LNCaP clone FGC (cell line): ENCODE measurements around the gene C6orf89.

Experiments used
- DNase-seq: peaks from one replicate; pipeline ENCODE4 v3.0.0-alpha.2; 2011; ENCODE audit warnings: low read depth
- H3K4me3 ChIP-seq: 2 replicates; pipeline ENCODE4 v1.5.1; 2011; ENCODE audit warnings: mild to moderate bottlenecking, low read depth, low read length, control low read depth
- CTCF ChIP-seq: IDR thresholded peaks from 2 replicates; pipeline ENCODE4 v1.5.1; 2012; ENCODE audit warnings: mild to moderate bottlenecking; ENCODE audit not compliant: control insufficient read depth, insufficient read depth; ENCODE audit errors: extremely low read depth

The C6orf89 gene

GRCh38 chr6:36949636-36950035 lies 63.9 kb downstream of the C6orf89 start:
- TF ChIP-seq CTCF: no peak
- no peak for DNase-seq
- no peak overlapping the region for H3K4me3 ChIP-seq

- no peak overlapping the region for H3K4me3 ChIP-seq
- DNase-seq: no peak
- TF ChIP-seq CTCF: no peak
These were observed 68.1 kb downstream of the C6orf89 start for GRCh38 chr6:36953931-36954261.

GRCh38 chr6:36954262-36954931 lies 68.6 kb downstream of the C6orf89 start, which contains the start of gene PI16:
TSS of gene PI16 (plus strand) at chr6:36954738. CDS start at chr6:36954761, 23 bp downstream.
- TF ChIP-seq CTCF: no peak
- no peak within 1 kb of the TSS for H3K4me3 ChIP-seq
- no peak for DNase-seq

- H3K4me3 ChIP-seq: no peak overlapping the region
- no peak for DNase-seq
- TF ChIP-seq CTCF: no peak
These were observed 69.4 kb downstream of the C6orf89 start for GRCh38 chr6:36955136-36955535.

GRCh38 chr6:36955671-36956445 lies 70.1 kb downstream of the C6orf89 start:
- DNase-seq: no peak
- no peak for TF ChIP-seq CTCF

GRCh38 chr6:36956446-36956820 lies 70.7 kb downstream of the C6orf89 start:
- no peak overlapping the region for H3K4me3 ChIP-seq
- no peak for DNase-seq
- no peak for TF ChIP-seq CTCF

More at GRCh38 chr6:36955671-36956445, 70.1 kb downstream of the C6orf89 start:
- no peak overlapping the region for H3K4me3 ChIP-seq
